Endothelial cell (in vitro differentiated cells): ENCODE measurements around the gene HS3ST1. TPM values are rescaled to one million over a fixed set of nuclear protein-coding genes. Genes with fewer than 3 reads are reported as not detected.

ENCODE experiments used
- DNase-seq: peaks from one replicate; pipeline ENCODE4 v3.0.0; 2021; ENCODE audit warnings: low spot score
- H3K27ac Mint-ChIP-seq: one replicate; pipeline ENCODE4 v1.8.0; 2021; ENCODE audit warnings: mixed read lengths, inconsistent platforms; ENCODE audit not compliant: unreplicated experiment
- H3K27me3 Mint-ChIP-seq: one replicate; pipeline ENCODE4 v1.8.0; 2021; ENCODE audit warnings: mild to moderate bottlenecking, moderate library complexity, mixed read lengths, inconsistent platforms; ENCODE audit not compliant: unreplicated experiment
- H3K36me3 Mint-ChIP-seq: one replicate; pipeline ENCODE4 v1.8.0; 2021; ENCODE audit warnings: mild to moderate bottlenecking, low read depth, mixed read lengths, inconsistent platforms; ENCODE audit not compliant: unreplicated experiment
- H3K4me1 Mint-ChIP-seq: one replicate; pipeline ENCODE4 v1.8.0; 2021; ENCODE audit warnings: mild to moderate bottlenecking, mixed read lengths, inconsistent platforms; ENCODE audit not compliant: unreplicated experiment
- H3K4me3 Mint-ChIP-seq: one replicate; pipeline ENCODE4 v1.8.0; 2021; ENCODE audit warnings: mild to moderate bottlenecking, mixed read lengths, inconsistent platforms; ENCODE audit not compliant: unreplicated experiment
- H3K9me3 Mint-ChIP-seq: one replicate; pipeline ENCODE4 v1.8.0; 2021; ENCODE audit warnings: mixed read lengths, inconsistent platforms; ENCODE audit not compliant: unreplicated experiment
- total RNA-seq: library from RNA; stranded (reverse); fragmentation: NEBNext Ultra II Directional; extraction: Animal tissue kit (Norgen Biotek cat#: 25700); gene quantifications from one replicate; pipeline ENCODE4 v1.2.1, GENCODE V29; 2021; ENCODE audit not compliant: unreplicated experiment
- TF ChIP-seq, protein P1 (sequence below): fragments of 200-600 bp; sonication (generic); IDR thresholded peaks from one replicate; pipeline ENCODE4 v1.5.0; 2021; ENCODE audit warnings: antibody characterized with exemption; ENCODE audit not compliant: unreplicated experiment

Gene HS3ST1
- total RNA-seq, 1 donor from 2014 or later: 0.44 TPM

DNA sequence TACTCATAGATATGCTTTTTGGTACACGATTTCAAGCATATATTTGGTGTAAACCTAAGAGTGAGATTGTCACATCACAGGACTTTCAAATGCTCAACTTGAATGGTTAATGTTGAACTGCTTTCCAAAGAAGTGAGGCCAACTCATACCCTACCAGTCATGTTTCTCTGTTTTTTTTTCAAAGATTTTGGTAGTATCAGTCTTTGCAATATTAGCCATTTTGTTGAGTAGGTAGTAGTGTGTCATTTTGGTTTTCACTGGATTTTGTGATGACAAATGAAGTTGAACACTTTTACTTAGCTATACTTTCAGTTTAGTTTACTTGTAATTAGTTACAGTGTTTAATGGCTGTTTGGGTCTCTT, 12.5 kb upstream of the HS3ST1 start:
- Mint-ChIP-seq H3K27ac (no peak overlapping the region), H3K9me3 (no peaks in the 10 kb centered on the region), H3K4me1 (no peaks in the 10 kb centered on the region), H3K36me3 (no peaks in the 10 kb centered on the region), H3K27me3 (peaks cover 3% of the 10 kb centered on the region), H3K4me3 (no peak overlapping the region)
- TF ChIP-seq, protein P1, sequence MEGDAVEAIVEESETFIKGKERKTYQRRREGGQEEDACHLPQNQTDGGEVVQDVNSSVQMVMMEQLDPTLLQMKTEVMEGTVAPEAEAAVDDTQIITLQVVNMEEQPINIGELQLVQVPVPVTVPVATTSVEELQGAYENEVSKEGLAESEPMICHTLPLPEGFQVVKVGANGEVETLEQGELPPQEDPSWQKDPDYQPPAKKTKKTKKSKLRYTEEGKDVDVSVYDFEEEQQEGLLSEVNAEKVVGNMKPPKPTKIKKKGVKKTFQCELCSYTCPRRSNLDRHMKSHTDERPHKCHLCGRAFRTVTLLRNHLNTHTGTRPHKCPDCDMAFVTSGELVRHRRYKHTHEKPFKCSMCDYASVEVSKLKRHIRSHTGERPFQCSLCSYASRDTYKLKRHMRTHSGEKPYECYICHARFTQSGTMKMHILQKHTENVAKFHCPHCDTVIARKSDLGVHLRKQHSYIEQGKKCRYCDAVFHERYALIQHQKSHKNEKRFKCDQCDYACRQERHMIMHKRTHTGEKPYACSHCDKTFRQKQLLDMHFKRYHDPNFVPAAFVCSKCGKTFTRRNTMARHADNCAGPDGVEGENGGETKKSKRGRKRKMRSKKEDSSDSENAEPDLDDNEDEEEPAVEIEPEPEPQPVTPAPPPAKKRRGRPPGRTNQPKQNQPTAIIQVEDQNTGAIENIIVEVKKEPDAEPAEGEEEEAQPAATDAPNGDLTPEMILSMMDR: no peak
- no peak for DNase-seq

DNA sequence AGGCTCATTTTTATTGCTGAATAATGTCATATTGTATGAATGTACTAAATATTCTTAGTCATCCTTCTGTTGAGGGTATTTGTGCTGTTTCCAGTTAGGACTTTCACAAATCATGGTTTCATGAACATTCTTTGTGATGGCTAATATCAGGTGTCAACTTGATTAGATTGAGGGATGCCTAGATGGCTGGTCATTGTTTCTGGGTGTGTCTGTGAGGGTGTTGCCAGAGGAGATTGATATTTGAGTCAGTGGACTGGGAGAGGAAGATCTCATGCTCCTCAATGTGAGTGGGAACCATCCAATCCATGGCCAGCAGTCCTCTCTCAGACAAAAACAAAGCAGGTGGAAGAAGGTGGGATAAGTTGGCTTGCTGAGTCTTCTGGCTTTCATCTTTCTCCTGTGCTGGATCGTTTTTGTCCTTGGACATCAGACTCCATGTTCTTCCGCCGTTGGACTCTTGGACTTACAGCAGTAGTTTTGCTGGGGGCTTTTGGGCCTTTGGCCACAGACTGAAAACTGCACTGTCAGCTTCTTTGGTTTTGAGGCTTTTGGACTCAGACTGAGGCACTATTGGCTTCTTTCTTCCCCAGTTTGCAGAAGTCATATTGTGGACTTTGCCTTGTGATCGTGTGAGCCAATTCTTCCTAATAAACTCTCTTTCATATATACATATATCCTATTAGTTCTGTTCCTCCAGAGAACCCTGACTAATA, 11.9 kb upstream of the HS3ST1 start:
- Mint-ChIP-seq H3K36me3 (no peaks in the 10 kb centered on the region), H3K27me3 (peaks cover 3% of the 10 kb centered on the region), H3K9me3 (no peaks in the 10 kb centered on the region), H3K27ac (no peak overlapping the region), H3K4me1 (no peaks in the 10 kb centered on the region), H3K4me3 (no peak overlapping the region)
- DNase-seq: no peak
- TF ChIP-seq, protein P1: no peak

DNA sequence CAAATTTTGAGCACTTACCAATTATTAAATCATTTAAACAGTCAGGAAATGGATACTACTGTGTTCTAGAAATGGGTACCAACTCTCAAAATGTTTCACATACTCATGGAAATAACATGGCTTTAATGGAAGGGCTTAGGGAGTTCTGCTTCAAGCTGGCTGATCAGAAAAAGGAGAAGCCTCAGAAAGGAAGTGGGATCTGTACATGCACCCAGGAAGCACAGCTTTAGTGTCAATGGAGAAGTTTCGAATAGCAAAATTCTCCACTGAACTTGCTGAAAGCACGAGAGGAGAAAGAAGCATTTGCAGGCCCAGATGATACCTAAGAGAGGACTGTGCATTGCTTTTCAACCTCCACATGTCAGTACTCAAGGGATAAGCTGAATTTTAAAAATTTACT, 11.1 kb upstream of the HS3ST1 start:
- no peaks in the 10 kb centered on the region for H3K36me3 Mint-ChIP-seq
- H3K9me3 Mint-ChIP-seq: no peaks in the 10 kb centered on the region
- H3K27ac Mint-ChIP-seq: no peak overlapping the region
- H3K27me3 Mint-ChIP-seq: peaks cover 3% of the 10 kb centered on the region
- H3K4me1 Mint-ChIP-seq: no peaks in the 10 kb centered on the region
- no peak for DNase-seq
- H3K4me3 Mint-ChIP-seq: no peak overlapping the region
- TF ChIP-seq, protein P1: no peak

DNA sequence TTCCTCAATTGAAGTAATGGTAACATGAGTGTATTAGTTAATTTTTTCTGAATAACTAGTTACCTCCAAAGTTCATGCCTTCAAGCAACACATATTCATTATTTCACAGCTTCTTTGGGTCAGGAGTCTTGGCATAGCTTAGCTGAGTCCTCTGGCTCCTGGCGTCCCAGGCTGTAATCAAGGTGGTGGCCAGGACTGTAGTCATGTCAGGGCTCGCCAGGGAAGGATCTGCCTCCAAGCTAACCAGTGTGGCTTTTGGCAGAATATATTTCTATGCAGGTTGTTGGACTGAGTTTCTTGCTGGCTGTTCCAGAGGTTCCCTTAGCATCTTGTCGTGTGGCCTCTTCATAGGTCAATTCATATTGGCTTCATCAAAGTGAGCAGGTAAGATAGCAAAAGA, 10.0 kb upstream of the HS3ST1 start:
- Mint-ChIP-seq H3K4me3 (no peak overlapping the region), H3K4me1 (no peaks in the 10 kb centered on the region), H3K27ac (no peak overlapping the region), H3K9me3 (no peaks in the 10 kb centered on the region), H3K36me3 (no peaks in the 10 kb centered on the region), H3K27me3 (peaks cover 3% of the 10 kb centered on the region)
- TF ChIP-seq, protein P1: no peak
- no peak for DNase-seq

DNA sequence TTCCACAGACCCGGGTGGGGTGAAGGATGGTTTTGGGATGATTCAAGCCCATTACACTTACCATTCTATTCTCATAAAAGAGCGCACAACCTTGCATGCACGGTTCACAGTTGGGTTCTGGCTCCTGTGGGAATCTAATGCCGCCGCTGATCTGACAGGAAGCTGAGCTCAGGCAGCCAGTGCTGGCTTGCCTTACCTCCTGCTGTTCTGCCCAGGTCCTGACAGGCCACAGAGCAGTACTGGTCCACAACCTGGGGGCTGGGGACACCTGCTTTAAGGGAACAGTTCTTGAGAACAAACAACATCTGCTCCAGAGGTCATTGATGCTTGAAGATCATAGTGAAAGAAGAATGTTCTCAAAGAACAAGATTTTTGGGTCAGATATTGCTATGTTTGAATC, 8.0 kb upstream of the HS3ST1 start:
- no peaks in the 10 kb centered on the region for H3K9me3 Mint-ChIP-seq
- H3K27me3 Mint-ChIP-seq: peaks cover 3% of the 10 kb centered on the region
- no peaks in the 10 kb centered on the region for H3K4me1 Mint-ChIP-seq
- no peak for DNase-seq
- H3K36me3 Mint-ChIP-seq: no peaks in the 10 kb centered on the region
- H3K27ac Mint-ChIP-seq: no peak overlapping the region
- no peak overlapping the region for H3K4me3 Mint-ChIP-seq
- TF ChIP-seq, protein P1: no peak
